Posterior vena cava (tissue), 2 donors: ENCODE data around the gene SIGLEC11. TPM values are rescaled to one million over a fixed set of nuclear protein-coding genes. Genes with fewer than 3 reads are reported as not detected.
A peak's percentile ranks its signal among the peaks of the same experiment; 100 is the strongest.
"Not testable (repeated sequence)": the region's sequence is repeated elsewhere in the genome, so short reads cannot be mapped to it uniquely, and the experiment has no call there.

Experiments used
- DNase-seq: peaks from one replicate; pipeline ENCODE4 v3.0.0-alpha.2; 2020; ENCODE audit warnings: low spot score
- intact Hi-C, 2 donors: fragments of 100-400 bp; cut with DNase I; formaldehyde crosslinking; loops; one replicate each; pipeline versions ENCODE4 v1.14.1 to v1.14.2; 2022 to 2023
- total RNA-seq, 2 donors: library from RNA; stranded (reverse); fragmentation: NEBNext Ultra II Directional; extraction: Animal tissue kit (Norgen Biotek cat#: 25700); gene quantifications; one replicate each; pipeline ENCODE4 v1.2.1, GENCODE V29; 2021
- donor health status: DM: yes; HTN: yes; CAD: no.
- donor health status: DM: yes; HTN: yes; CAD: no.

Gene SIGLEC11
- total RNA-seq, 2 donors from 2014 or later = 0.95 to 3.3 TPM

DNA sequence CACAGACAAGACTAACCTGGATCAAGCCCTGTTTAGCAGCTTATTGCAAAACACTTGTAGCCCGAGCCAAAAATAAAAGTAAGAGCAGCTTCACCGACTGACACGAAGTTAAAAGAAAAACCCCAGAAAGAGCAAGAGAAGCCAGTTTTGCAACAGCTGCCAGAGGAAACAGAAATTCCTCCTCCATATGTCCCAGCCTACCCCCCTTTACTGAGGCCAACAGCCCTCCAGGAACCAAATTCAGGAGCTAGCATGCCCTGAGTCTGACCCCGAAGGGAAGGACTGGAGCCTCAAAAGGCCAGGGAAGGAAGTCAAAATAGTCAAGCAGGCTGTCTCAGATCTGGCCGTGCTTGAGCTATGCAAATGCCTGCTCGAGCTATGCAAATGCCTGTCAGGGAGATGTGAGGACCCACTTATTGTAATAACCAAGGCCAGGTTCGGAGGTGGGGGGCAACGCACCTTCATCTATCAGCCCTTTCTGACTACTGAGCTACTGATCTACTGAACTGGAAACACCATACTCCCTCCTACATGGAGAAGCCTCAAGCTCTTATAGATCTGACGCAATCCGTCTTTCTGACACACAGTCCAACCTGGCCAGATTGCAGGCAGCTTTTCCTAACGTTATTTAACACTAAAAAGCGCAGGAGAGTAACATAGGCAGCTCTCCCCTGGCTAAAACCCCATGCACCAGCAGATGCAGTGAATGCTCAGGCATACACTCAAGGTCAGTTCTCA lies 6.7 kb downstream of the SIGLEC11 start:
- intact Hi-C loops = no loop called here
- peak; percentile 62 for DNase-seq

DNA sequence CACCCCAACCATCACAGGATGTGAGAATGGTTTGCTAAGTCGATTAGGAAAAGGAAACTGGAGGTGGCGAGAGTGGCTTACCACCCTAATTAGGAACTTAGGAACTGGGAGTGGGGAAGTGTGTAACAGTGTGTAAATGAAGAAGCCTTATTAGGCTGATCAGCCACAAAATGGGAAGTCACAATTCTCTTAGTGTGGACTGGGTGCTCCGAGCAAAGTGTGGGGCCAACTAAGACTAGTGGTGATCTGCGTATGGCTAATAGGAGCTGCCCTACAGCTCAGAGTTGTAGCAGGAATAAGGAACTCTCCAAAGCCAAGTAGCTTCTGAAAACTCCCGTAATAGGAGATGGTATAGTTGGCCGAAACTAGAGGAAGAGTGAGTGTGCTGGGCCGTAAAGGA lies 7.6 kb downstream of the SIGLEC11 start:
- intact Hi-C loops = no loop called here
- peak; percentile 10 for DNase-seq

DNA sequence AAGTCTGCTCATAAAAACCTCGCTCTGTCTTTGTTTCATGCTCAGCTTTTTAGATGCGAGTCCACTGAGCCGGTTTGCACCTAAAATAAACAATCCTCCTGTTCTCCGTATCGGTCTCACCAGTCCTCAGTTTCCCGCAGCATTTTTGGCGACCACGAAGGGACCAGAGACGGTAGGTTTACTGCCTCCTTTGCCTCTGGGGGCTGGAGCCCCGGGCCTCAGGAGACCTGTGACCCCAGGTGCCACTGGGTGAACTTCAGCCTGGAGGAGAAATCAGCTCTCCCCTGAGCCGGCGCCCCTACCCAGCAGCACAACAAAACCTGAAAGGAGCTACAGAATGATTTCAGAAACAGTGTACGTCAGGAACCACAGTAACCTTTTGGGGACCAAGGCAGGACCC lies 8.1 kb downstream of the SIGLEC11 start:
- intact Hi-C loops = no loop called here
- peak; percentile 70 for DNase-seq

DNA sequence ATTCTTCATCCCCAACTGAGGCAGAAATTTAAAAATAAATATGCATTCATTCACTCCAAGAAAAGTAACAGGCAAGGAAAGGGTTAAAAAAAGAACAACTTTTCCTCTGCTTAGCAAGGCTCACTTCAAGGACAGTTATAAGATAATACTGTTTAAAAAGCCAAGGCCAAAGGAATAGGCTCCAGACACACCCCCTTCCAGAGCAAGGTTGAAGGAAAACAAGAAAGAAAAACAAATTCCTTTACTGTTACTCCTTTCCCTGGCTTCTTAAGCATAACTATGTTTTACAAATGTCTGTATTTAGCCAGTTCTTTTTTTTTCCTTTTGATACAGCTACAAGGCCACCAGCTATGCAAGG lies 8.5 kb downstream of the SIGLEC11 start:
- intact Hi-C loops = no loop called here
- DNase-seq = no peak

DNA sequence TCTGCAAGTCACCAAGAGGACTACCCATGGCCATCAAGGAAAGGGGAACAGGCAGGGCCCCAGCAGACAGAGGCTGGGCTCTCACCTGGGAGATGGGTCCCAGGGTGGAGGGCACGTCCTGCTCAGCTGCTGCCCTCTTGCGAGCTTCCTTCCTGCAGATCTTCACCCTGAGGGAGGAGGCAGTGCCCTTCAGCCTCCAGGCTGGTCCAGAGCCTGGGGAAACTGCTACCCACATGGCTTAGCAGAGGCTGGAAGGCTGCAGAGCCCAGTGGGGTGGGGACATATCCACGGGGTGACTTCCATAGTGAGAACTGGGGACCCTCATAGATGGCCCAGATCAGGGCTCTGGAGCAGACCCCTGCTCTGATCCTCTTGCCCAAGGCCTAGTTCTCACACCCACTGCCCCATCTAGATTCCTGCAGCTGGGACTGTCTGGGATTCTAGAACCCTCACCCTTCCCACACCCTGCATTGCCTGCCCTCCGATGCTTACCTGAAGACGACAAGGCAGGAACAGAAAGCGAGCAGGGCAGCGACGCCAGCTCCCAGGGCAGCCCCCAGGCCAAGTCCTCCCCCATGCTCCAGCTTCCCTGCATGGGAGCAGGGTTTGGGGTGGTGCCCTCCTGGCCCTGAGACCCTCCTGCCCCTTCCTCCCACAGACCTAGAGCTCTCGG lies 9.0 kb downstream of the SIGLEC11 start:
- peak; percentile 52 for DNase-seq
- intact Hi-C loops = no loop called here

DNA sequence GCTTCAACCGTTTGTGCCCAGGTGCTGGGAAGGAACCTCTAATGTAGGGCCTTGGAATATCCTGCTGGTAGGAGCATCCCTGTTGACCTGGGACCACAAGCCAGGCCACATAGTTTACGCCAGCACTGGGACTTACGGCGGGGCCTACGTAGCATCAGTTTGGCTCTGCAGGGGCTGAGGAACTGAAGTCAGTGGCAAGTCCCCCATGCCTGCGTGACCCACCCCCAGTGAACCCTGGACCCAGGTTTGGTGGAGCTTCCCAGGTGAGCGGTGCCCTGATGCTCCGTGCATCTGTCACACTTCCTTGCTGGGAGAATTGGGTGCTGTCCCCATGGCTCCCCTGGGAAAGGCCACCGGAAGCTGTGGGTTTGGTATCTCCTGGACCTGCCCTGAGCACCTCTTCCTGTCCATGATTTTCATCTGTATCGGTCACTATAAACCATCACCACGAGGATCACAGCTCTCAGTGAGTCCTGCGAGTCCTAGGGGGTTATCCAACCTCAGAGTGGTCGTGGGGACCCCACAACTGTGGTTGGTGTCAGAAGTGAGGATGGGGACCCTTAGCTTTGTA lies 9.9 kb downstream of the SIGLEC11 start:
- intact Hi-C loops = no loop called here
- peak; percentile 79 for DNase-seq

DNA sequence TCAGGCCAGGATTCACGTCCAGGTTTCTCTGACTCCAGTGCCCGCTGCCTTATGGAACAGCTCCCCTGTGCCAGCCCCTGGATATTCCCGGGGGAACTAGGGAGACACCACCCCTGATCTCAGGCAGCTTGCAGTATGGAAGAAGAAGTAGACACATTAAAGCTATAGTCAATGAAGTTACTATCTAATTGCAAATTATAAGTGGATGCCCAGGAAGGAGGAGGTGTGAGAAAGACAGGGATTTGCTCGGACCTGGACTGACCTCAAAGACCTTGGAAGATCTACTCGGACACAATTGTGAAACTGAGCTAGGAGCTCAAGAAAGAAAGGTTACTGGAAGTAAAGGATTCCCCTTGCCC lies 10.4 kb downstream of the SIGLEC11 start:
- intact Hi-C loops = no loop called here
- peak; percentile 18 for DNase-seq

DNA sequence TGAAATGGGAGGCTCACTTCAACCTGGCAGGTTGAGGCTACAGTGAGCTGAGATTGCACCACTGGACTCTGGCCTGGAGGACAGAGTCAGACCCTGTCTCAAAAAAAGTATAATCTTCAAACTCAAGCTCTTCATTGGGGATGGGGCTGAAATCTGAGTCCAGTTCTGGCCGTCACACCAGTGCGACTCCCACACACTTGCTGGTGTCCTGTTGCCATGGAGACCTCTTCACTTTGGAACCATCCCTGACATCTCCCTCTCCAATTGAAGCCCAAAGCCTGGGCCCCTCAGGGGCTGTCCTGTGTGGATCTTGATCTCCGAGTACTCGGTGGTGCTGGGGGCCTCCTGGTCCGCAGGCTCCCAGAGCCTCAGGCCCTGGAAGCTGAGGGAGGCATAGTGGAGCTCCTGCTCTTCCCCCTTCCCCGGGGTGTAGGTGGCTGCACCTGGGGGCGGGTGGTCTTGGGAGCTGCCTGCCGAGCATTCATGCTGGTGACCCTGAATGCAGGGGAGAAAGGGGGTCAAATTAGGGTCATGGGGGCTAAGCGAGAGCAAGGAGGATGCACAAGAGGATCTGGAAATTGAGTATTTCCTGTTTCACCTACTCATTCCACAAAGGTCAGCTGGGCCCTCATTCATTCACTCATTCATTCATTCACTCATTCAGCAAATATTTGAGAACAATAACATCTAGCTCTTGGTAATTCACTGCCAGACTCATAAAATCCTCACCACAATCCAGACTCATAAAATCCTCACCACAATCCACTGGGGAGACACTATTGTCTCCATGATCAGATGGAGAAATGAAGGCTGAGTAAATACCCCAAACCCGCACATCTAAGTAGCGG lies 11.0 kb downstream of the SIGLEC11 start:
- DNase-seq = peak; percentile 37
- intact Hi-C loops = loop anchor here in 1 of 2 donors (5.0 kb wide), 1 partner anchor 372 kb away; no protein-coding TSS in a partner anchor

DNA sequence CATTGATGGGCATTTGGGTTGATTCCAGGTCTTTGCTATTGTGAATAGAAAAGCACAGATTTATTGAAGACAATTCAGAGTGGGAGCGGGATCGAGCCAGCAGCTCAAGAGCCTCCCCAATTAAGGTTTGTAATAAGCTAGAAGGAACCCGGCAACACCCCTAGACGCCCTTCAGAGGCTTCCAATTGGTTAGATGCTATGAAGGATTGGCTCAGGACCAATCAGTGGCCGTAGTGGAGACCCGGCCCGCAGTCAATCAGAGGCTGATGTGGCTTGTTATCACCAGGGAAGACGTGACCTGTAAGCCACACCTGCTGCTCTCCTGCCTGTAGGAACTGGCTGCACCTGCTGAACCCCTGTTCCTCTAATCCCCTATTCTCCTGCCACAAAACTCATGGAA lies 14.6 kb downstream of the SIGLEC11 start:
- DNase-seq = peak; percentile 22
- intact Hi-C loops = loop anchor here in 1 of 2 donors (5.0 kb wide), 1 partner anchor 376 kb away; no protein-coding TSS in a partner anchor

DNA sequence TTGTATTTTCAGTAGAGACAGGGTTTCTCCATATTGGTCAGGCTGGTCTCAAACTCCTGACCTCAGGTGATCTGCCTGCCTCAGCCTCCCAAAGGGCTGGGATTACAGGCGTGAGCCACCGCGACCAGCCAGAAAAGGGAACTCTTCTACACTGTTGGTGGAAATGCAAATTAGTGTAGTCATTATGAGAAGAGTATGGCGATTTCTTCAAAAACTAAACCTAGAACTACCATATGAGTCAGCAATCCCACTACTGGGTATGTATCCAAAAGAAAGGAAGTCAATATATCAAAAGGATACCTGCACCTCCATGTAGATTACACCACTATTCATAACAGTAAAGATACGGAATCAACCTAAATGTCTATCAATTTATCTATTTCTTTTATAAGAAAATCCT lies 16.4 kb downstream of the SIGLEC11 start:
- peak; percentile 13 for DNase-seq
- intact Hi-C loops = not testable (repeated sequence)

DNA sequence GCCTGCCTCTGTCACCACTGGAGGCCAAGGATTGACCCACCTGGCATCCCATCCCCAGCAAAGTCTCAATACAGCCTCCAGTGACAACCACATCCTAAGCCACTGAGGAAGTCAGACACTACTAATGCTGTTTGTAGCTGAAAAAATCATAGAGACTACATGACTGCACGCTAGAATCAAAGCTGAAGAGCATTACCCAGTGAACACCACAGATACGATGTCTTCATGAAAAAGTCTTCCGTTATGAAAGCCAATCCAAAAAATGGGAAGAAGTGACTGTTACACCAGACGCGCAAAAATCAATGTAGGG lies 20.5 kb downstream of the SIGLEC11 start:
- intact Hi-C loops = no loop called here
- no peak for DNase-seq

DNA sequence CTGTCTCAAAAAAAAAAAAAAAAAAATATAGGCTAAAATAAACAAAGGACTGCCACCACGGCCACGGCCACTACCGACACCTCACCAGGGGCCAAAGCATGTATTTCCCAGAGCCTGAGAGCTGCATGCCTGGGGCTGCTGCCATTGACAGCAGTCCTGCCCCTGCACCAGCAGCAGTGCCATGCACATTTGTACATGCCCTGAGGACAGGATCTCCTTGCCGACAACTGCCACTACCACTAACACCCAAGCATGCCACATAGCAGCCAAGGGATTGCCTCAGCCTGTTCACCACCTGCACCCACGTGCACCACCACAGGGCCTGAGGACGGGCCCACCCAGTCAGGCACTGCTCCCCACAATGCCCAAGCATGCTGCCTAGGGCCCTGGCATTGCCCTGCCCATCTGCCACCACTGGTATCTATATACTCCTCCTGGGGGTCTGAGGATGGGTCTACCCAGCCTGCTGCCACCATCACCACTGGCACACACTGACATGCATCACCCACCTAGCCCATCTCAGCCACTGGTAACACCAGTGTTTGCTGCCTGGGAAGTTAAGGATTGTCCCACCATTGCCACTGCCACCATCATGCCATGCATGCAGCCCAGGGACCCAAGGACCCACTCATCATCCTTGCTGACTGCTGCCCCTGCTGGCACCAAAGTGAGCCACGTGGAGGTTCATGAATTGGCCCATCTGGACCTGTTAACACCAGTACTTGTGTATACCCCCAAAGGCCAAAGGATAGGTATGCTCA lies 21.1 kb downstream of the SIGLEC11 start:
- intact Hi-C loops = loop anchor here (5.0 kb wide), 1 partner anchor 42 kb away; no protein-coding TSS in a partner anchor
- DNase-seq = peak; percentile 53

DNA sequence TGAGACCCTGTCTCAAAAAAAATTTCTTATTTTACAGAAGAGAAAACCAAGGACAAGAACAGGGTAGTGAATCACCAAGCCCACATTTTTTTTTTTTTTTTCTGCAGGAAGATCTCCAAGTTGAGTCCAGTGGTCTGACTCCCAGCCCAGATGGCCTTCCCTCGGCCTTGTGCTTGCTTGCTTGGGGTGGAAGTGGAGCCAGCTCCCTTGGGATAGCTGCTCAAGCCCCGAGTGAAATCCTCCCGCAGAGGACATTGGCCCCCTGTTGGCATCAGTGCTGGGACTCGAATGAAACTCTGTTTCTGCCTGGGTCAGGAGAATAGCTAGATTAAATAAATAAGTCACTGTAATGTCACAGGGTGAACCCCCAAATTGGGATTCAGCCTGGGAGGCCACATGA lies 22.3 kb downstream of the SIGLEC11 start:
- intact Hi-C loops = loop anchor here (5.0 kb wide), 1 partner anchor 44 kb away; no protein-coding TSS in a partner anchor
- DNase-seq = peak; percentile 62

DNA sequence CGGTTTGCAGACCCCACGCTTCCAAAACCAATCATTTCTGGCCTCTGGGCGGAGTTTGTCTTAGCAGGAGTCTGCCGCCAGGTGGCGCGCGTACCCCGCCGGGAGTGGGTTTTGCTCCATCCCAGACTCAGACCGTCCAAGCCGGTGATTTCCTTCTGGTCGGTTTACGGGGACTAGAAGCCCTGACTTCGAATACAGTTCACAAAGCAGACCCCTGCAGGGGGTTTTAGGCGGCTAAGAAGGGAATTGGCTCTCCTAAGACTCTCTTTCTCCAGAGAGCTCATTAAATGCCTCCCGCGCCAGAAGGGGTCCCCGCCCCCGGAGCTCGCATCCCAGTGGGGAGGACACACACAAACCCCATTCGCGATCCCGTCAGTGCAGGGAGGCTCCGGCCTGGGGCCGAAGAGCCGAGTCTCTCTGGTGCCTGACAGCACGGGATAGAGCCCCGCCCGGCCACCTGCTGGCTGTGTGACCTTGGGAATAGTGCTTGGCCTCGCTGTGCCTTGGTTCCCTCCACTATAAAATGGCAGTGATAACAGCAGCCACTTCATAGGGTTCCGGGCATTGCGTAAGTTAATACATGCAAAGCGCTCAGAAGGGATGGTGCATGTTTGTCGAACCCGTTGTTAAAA lies 23.1 kb downstream of the SIGLEC11 start:
- DNase-seq = peak; percentile 95
- intact Hi-C loops = loop anchor here (5.0 kb wide), 1 partner anchor 44 kb away; no protein-coding TSS in a partner anchor

DNA sequence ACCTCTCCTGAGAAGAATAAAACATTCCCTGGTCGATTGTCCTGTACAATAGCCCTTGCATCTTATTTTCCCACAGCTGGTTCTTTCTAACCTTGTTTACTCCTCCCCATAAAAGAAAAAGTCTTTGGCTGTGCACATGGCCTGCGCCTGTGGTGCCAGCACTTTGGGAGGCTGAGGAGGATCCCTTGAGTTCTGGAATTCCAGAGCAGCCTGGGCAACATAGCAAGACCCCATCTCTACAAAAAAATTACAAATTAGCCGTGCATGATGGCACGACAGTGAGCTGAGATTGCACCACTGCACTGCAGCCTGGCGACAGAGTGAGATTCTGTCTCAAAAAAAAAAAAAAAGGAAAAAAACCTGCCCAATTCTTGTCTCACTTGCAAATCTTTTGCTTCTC lies 24.4 kb downstream of the SIGLEC11 start:
- peak; percentile 14 for DNase-seq
- intact Hi-C loops = loop anchor here (5.0 kb wide), 1 partner anchor 46 kb away; no protein-coding TSS in a partner anchor

DNA sequence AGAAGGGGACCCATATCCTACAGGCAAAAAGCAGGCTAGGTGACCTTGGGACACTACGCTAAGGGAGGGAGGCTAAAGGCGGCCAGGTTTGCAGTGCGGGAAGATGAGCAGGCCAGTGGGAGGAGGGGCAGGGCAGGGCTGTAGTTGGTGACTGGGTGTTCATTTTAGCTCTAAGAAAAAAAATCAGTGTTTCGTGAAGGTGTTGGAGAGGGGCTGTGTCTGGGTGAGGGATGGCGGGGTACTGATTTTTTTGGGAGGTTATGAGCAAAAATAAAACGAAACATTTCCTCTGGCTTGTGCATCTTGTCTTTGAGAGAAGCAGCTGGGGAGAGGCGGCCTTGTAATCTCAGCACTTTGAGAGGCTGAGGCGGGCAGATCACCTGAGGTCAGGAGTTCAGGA lies 27.3 kb downstream of the SIGLEC11 start:
- intact Hi-C loops = no loop called here
- DNase-seq = no peak

DNA sequence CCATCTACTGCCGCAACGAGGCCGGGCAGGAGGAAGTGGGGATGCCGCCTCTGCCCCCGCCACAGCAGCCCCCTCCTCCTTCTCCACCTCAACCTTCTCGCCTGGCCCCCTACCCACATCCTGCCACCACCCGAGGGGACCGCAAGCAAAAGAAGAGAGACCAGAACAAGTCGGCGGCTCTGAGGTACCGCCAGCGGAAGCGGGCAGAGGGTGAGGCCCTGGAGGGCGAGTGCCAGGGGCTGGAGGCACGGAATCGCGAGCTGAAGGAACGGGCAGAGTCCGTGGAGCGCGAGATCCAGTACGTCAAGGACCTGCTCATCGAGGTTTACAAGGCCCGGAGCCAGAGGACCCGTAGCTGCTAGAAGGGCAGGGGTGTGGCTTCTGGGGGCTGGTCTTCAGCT lies 28.2 kb downstream of the SIGLEC11 start:
- intact Hi-C loops = no loop called here
- DNase-seq = peak; percentile 76

DNA sequence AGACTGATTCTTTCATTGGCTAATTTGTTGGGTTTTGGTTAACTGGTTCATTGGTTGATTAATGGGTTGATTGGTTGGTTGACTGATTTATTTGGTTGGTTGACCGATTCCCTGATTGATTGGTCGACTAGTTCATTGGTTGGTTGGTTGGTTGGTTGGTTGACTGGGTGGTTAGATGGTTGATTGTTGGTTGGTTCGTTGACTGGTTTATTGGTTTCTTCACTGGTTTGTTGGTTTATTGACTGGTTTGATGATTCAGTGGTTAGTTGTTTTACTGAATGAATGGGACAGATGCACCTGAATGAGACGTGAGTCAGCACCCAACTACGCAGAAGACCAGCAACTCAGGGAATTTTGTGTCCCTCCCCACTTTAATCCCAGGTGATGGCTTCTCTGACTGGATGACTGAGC lies 28.9 kb downstream of the SIGLEC11 start:
- intact Hi-C loops = no loop called here
- DNase-seq = no peak
